GM18498 (cell line): ENCODE results near the gene CDH6.
"Not testable (repeated sequence)": the region's sequence is repeated elsewhere in the genome, so short reads cannot be mapped to it uniquely, and the experiment has no call there.

Experiments
- ATAC-seq: cut with Tn5 transposase; IDR thresholded peaks from one replicate; pipeline ENCODE4 v1.9.1; 2021; ENCODE audit warnings: mild to moderate bottlenecking, moderate library complexity; ENCODE audit not compliant: unreplicated experiment

Gene CDH6

DNA sequence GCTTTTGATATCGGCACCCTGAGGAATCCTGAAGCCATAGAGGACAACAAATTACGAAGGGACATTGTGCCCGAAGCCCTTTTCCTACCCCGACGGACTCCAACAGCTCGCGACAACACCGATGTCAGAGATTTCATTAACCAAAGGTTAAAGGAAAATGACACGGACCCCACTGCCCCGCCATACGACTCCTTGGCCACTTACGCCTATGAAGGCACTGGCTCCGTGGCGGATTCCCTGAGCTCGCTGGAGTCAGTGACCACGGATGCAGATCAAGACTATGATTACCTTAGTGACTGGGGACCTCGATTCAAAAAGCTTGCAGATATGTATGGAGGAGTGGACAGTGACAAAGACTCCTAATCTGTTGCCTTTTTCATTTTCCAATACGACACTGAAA lies 129.5 kb downstream of the CDH6 start:
- no peak for ATAC-seq

DNA sequence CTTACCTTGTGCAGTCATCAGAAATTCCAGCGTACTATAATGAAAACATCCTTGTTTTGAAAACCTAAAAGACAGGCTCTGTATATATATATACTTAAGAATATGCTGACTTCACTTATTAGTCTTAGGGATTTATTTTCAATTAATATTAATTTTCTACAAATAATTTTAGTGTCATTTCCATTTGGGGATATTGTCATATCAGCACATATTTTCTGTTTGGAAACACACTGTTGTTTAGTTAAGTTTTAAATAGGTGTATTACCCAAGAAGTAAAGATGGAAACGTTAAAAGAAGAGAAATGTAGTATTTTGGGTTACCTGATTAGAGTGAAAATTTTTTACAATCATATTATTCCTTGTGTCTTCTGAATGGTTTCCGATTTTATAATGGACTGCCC lies 131.4 kb downstream of the CDH6 start:
- ATAC-seq, result no peak

DNA sequence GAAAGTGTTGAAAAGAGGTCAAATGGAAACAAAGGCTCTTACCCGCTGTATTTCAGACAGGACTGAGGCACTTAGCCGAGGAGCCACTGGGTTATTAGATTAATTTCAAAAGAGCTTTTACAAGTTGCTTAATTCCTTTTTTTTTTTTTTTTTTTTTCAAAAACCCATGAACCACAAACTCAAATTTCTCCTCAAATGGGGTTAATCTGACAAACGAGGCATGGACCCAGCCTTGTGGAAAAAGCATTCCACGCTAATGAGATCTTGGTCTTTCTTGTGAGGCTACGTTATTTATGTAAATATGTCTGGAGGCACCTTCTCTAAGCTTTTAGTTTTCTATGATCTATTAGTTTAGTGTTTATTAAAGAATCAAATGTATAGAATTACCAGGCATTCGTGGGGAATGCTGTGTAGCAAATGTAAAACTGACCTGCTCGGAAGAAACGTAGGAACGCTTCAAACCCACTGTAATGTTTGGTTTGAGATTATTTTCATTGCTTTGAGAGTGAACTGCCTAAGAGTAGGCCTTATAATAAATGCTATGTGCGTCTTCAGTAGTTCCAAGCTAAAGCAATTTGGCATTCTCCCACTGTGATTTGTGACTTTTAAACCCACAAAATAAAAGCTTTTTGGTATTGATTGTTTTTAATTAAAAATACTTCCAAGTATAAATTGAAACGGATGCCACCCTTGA lies 134.7 kb downstream of the CDH6 start:
- ATAC-seq, result no peak

DNA sequence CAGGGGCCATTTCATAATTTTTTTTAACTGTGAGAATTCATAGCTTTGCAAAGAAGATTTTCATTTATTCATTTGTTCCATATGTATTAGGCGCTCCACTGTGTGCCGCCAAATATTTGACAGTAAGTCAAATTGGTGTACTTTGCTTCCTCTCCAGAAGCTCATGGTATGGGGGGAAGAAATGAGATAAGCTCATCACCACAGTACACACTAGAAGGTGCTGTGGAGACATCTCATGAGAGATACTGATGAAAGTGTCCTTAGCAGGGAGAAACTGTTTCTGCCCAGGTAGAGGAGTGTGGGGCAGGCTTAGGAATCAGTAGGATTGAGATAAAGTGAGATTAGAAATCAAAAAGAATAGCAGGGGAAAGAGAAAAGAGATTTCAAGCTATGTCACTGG lies 136.2 kb downstream of the CDH6 start:
- ATAC-seq, result no peak

DNA sequence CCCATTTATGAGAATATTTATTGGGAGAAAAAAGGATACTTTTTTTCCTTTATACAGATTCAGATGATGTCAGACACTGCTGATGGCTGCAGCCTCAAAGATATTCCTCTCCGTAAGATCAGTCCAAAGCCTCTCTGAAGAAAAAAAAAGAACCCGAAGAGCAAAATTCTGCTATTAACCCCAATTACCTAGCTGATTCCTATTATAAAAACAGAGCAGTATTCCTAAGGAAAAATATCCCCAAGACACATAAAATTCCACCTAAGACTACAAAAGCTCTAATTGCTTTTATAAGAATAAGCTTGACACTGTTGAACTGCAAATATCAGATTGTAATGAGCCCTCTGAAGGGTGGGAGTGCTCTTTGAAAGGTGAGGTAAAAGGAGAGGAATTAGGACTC lies 138.7 kb downstream of the CDH6 start:
- no peak for ATAC-seq

DNA sequence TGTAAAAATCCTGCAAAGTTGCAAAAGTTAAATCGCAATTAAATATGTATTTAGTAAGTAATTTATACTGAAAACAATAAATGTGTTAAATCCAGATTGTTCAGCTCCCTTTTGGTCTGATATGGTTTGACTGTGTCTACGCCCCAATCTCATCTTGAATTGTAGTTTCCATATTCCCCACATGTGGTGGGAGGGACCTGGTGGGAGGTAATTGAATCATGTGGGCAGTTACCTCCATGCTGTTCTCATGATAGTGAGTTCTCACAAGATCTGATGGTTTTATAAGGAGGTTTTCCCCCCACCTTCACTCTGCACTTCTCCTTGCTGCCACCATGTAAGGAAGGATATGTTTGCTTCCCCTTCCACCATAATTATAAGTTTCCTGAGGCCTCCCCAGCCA lies 140.0 kb downstream of the CDH6 start:
- ATAC-seq, result no peak

DNA sequence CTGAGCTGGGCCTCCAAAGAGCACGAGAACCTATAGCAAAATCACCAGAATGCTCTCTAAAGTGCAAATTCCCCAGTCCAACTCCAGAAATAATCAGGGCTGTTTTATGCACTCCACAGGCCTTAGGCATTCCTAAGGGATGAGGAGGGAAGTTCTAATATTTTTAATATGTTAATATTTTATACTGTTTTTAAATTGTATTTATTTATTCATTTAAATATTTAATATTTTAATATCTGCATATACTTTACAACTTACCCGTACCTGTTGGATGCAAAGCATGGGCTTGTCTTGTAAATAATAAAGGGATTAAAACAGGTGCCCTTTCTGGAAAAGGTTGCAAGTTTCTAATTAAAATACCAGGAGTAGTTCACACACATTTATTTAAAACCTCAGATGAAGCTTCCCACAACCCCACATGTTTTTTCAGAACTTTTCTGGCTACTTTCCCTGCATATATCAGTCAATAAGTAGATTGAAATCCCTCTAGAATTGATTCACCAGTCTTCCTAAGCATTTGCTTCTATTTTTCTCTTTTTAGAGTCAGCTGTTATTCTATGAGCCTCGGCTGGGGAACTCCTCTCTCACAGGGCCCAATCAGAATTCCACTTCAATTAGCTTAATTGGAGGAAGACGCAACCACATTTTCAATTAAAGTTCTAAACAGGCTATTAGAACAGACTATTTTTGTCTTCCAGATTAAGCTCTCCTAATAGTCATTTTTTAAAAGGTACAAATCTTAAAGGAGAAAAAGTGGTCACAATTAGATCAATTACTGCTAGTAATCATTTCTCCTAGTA lies 140.8 kb downstream of the CDH6 start:
- no peak for ATAC-seq

DNA sequence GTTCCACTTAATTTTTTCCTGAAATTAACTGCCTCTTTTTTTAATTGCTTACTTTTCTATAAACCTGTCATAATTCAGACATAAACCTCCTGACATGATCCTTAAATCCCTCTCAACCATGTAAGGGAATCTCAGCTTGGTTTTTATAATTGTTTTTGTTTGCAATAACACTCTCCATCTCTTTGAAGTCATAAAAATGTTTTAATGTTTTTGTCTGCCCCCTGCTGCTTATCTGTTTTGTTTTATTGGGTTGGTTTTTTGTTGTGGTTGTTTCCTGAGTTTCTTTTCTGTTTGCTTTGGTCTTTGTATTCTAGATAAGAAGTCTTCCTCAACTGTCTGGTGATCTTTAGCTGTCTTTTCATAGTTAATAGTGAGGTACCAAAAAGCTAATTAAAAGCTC lies 142.0 kb downstream of the CDH6 start:
- no peak for ATAC-seq

DNA sequence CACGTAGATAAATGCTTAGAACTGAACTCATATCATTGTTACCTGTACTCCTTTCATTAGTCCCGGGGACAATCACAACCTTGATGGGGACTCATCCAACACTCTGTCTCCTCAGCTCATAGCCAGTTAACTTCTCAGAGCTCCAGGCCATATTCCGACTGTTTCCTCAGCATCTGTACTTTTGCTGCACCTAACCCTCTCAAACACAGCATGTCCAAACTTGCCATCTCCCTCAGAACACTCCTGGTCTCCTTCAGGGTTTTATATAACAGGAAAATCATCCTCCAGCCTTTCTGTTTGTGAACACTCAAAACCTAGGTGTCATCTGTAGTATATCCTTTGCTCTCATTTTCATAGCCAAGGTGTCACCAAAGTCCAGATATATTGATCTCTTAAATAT lies 150.5 kb downstream of the CDH6 start:
- no peak for ATAC-seq

DNA sequence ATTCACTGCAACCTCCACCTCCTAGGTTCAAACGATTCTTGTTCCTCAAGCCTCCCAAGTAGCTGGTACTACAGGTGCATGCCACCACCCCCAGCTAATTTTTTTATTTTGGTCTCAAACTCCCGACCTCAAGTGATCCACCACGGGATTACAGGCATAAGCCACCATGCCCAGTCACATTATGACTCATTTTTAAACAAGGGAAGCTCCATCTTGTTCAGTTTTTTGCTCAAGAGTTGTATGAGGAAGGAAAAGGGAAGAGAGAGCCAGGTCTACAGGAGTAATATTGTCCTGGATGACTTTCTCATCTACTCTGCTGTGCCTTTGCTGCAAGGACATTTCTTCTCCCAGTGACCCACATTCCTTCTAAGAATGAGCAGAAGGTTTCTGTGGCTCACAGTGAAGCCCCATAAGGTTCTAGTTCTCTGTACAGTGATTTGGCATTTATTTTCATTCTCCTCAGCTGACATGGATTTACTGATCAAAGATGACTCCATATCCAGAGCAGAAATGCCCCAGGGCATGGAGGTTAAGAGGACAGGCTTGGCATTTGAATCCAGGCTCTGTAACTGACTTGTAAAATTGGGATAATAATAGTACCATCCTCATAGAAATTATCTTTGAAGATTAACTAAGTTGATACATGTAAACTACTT lies 153.5 kb downstream of the CDH6 start:
- no peak for ATAC-seq

DNA sequence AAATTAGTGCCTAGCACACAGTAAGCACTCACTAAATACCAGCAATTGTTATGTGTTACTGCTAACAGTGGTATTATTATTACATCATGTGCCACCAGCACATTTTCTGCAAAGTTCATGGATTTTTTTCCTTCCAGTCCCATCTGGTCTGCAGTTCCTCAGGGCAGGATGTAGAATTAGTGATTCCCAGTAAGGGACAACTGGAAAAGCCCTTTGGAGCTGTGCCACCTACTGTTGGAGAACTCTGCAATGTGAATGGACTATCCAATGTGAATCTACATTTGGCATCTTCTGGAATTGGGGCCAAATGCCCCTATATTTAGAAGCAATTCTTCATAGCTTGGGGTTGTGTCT lies 154.0 kb downstream of the CDH6 start:
- ATAC-seq, result no peak

DNA sequence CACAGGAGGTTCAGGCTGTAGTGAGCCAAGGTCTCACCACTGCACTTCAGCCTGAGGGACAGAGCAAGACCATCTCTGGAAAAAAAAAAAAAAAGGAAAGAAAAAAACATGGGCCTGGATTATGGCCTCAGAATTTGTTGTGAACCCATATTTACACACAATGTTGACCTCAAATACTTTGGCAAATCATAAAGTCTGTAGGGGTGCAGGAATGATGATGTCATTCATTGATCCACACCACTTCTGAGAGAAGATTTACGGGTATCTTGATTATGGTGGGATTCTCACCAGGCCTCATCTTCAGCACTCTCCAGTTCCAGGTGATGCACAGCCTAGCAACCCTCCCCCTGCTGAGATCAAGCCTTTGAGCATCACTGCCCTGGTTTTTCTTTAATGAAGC lies 156.9 kb downstream of the CDH6 start:
- ATAC-seq, result no peak

DNA sequence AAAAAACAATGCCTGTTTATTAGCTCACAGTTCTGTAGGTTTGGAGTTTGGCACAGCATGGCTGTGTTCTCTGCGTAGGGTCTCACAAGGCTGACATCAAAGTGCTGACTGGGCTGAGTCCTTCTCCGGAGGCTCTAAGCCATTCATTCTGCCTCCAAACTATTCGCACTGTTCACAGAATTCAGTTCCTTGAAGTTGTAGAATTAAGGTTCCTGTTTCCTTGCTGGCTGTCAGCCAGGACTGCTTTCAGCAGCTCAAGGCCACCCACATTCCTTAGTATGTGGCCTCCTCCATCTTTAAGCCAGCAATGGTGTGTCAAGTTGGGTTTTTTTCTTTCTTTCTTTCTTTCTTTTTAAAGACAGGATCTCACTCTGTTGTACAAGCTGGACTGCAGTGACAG lies 161.9 kb downstream of the CDH6 start:
- ATAC-seq, result no peak

DNA sequence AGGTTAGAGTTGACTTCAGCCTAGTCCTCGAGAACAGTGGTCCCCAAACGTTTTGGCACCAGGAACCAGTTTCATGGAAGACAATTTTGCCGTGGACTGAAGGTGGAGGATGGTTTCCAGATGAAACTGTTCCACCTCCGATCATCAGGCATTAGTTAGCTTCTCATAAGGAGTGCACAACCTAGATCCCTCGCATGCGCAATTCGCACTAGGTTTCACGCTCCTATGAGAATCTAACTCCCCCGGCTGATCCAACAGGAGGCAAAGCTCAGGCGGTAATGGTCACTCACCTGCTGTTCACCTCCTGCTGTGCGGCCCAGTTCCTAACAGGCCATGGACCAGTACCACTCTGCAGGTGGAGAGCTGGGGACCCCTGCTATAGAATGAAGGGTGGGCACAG lies 163.6 kb downstream of the CDH6 start:
- no peak for ATAC-seq

DNA sequence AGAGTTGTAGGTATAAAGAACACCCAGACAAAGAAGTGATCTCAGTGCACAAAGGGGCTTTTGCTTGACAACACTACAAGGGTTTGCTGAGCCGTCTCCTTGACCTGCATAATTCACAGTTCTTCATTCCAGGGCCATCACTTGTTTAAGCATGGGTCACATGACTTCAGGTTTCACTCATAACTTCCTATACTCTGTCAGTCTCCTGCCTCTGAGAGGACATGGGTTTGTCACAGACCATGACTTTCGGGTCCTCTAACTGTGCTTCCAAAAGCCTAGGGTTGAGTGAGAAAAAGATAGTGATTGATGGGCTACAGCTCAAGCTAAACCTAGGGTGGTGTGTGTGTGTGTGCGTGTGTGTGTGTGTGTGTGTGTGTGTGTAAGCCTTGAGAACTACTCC lies 166.4 kb downstream of the CDH6 start:
- no peak for ATAC-seq

DNA sequence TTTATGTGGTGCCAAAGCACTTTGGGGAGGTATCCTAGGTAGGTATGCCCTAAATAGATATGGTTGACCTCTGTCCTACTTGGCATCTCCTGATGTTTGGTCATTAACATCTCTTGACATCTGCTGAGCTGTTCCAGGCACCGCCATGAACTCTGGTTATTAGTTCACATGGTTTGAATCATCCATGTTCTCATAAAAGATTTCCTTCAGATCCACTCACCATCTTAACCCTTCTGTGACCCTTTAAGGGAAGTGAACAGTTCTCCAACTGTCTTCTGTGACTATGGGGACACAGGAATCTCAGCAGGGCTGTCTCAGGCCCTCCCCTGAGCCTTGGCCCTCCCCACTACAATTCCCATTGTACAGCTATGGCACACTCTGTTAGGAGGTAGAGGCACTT lies 167.7 kb downstream of the CDH6 start:
- no peak for ATAC-seq

DNA sequence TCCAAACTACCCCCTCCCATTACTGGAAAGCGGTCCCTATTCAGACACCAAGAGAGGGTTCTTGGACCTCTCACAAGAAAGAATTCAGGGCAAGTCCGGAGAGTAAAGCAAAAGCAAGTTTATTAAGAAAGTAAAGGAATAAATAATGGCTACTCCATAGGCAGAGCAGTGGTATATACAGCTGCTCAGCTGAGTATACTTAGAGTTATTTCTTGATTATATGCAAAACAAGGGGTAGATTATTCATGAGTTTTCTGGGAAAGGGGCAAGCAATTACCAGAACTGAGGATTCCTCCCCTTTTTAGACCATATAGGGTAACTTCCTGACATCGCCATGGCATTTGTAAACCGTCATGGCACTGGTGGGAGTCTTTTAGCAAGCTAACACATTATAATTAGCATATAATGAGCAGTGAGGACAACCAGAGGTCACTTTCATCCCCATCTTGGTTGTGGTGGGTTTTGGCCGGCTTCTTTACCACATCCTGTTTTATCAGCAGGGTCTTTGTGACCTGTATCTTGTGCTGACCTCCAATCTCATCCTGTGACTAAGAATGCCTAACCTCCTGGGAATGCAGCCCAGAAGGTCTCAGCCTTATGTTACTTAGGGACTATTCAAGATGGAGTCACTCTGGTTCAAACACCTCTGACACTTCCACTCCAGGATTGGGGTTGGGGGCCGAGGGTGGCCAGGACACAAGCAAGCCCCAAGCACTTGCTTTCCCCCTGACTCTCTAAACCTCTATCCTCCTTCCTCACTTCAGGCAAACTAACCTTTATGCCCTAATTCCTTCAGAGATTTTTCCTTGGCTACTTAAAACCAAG lies 168.4 kb downstream of the CDH6 start:
- not testable (repeated sequence) for ATAC-seq

DNA sequence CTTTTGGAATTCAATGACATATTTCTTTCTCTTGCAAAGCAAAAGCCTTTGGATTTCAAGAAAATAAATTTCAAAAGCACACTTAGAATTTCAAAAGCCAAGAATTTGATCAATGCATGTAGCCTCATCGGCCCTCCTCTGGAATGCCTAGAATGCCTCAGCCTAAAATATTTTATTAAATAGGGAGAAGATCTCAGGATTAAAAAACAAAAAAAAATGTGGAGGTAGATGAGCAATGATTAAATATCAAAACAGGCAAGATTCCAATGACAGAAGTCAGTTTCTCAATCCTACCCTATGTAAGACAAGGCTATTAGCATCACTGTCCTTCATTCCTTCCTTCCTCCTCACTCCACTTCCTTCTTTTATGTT lies 169.0 kb downstream of the CDH6 start:
- no peak for ATAC-seq

DNA sequence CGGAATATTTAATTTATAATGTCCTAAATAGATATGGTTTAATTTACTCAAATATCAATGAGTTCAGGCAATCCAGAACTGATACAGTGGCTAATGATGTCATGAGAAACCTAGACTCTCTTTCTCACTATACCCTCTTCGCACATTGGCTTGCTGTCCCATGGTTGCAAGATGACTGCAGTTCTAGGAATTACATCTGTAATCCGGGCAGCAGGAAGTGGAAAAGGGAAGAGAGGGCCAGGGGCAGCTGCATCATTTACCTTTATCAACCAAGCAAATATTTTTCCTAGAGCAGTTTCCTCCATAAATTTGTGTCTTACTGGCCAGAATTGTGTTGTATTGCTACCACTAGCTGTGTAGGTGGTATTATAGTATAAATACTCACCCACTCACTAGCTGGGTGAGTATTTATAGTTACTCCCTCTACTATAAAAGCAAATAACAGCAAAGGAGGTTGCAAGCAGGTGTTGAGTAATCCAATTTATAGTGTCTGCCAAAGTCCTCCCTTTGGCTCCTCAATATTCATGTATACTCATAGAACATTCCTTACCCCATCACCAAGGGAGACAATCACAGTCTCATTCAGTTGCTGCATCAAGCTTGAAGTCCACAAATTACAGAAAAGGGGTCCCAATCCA lies 169.6 kb downstream of the CDH6 start:
- ATAC-seq, result no peak

DNA sequence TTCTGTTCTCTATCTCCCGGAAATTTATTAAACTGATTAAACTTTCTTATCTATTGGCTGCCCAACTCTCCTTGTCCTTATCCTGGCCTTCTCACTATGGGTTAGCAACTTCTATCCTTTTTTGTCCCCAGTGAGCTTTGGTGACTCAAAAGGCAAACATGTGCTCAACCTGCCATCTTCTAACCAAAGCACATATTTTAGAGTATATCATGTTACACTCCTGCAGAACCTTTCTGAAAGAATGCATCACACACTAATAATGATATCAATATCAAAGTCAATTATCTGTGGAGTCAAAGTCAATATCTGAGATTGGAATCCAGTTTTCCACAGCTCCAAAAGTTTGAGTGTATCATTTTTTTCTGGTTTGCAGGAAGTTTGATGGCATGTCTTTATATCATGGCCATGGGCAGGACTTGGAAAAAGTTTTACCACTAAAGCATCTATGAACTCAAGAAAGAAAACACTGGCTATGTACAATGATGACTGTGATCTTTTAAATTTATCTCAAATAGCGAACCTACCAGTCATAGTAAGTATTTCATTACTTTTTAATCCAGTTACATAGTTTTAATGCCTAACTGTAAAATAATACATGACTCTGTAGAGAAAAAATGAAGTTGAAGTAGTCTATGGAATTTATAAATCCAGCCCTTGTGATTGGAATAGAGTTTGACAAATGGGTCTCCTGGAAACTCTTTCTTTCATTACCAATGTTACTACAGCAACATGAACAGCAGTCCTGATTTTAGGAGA lies 171.6 kb downstream of the CDH6 start:
- no peak for ATAC-seq
